Measurements from ENCODE around the gene DIRAS2. TPM values are rescaled to one million over a fixed set of nuclear protein-coding genes. Genes with fewer than 3 reads are reported as not detected.
"Not testable (repeated sequence)": the region's sequence is repeated elsewhere in the genome, so short reads cannot be mapped to it uniquely, and the experiment has no call there.

The DIRAS2 gene
- total RNA-seq, 6 donors from 2014 or later = 0.14 to 0.34 TPM; not detected in 4

GRCh38 chr9:90665072-90665471 is 22.4 kb upstream of the DIRAS2 start:
- no peak for ATAC-seq (ENCODE audit: low FRiP score in 2 of 2)
- Histone ChIP-seq H3K4me3 (no peak overlapping the region), H3K27me3 (no peaks in the 10 kb centered on the region), H3K9me3 (no peaks in the 10 kb centered on the region), H3K4me1 (no peaks in the 10 kb centered on the region), H3K36me3 (no peaks in the 10 kb centered on the region), H3K27ac (no peak overlapping the region)
- 55 to 80% methylated on average over 1 to 4 of the region's 4 CpGs for WGBS, 2 donors
- TF ChIP-seq POLR2AphosphoS5 (IDR thresholded peaks at IDR 0.05) (no peak), EP300 (IDR thresholded peaks at IDR 0.05) (no peak), POLR2A (IDR thresholded peaks at IDR 0.05) (no peak)
- TF ChIP-seq, protein P1, sequence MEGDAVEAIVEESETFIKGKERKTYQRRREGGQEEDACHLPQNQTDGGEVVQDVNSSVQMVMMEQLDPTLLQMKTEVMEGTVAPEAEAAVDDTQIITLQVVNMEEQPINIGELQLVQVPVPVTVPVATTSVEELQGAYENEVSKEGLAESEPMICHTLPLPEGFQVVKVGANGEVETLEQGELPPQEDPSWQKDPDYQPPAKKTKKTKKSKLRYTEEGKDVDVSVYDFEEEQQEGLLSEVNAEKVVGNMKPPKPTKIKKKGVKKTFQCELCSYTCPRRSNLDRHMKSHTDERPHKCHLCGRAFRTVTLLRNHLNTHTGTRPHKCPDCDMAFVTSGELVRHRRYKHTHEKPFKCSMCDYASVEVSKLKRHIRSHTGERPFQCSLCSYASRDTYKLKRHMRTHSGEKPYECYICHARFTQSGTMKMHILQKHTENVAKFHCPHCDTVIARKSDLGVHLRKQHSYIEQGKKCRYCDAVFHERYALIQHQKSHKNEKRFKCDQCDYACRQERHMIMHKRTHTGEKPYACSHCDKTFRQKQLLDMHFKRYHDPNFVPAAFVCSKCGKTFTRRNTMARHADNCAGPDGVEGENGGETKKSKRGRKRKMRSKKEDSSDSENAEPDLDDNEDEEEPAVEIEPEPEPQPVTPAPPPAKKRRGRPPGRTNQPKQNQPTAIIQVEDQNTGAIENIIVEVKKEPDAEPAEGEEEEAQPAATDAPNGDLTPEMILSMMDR (IDR thresholded peaks at IDR 0.05) = no peak
- DNase-seq = peak in 1 of 2 donors; percentile 10

GRCh38 chr9:90659650-90660364 is 17.2 kb upstream of the DIRAS2 start:
- H3K27me3 ChIP-seq = no peaks in the 10 kb centered on the region
- ATAC-seq (ENCODE audit: low FRiP score in 2 of 2) = no peak
- whole genome bisulfite sequencing, 2 donors = 62 to 63% methylated on average over 3 of the region's 3 CpGs

DNA sequence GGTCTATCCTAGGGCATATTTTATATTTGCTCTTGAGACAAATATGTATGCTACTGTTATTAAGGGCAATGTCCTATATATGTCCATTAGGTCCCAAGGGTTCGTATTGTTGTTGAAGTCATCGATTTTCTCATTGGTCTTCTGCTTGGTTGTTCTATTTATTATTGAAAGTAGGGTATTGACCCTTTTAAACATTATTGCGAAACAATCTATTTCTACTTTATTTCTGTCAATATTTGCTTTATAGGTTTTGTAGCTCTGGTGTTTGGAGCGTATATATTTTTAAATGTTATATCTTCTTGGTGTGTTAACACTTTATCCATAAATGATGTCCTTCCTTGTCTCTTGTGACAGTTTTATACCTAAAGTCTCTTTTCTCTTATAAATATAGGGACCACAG is 16.2 kb upstream of the DIRAS2 start:
- Histone ChIP-seq H3K4me3 (no peak overlapping the region), H3K36me3 (no peaks in the 10 kb centered on the region), H3K27me3 (no peaks in the 10 kb centered on the region), H3K9me3 (no peaks in the 10 kb centered on the region), H3K27ac (no peak overlapping the region), H3K4me1 (no peaks in the 10 kb centered on the region)
- WGBS, 2 donors = 87 to 91% methylated on average over 4 of the region's 4 CpGs
- ATAC-seq (ENCODE audit: low FRiP score in 2 of 2) = no peak
- TF ChIP-seq EP300 (IDR thresholded peaks at IDR 0.05) (no peak), POLR2A (IDR thresholded peaks at IDR 0.05) (no peak), POLR2AphosphoS5 (IDR thresholded peaks at IDR 0.05) (no peak)
- TF ChIP-seq, protein P1 (IDR thresholded peaks at IDR 0.05) = no peak
- no peak for DNase-seq

More at GRCh38 chr9:90659650-90660364, 17.2 kb upstream of the DIRAS2 start:
- TF ChIP-seq EP300 (IDR thresholded peaks at IDR 0.05) = no peak
- TF ChIP-seq POLR2A (IDR thresholded peaks at IDR 0.05) = no peak
- no peak for TF ChIP-seq POLR2AphosphoS5 (IDR thresholded peaks at IDR 0.05)
- TF ChIP-seq, protein P1 (IDR thresholded peaks at IDR 0.05) = no peak
- Histone ChIP-seq H3K9me3 (no peaks in the 10 kb centered on the region), H3K4me3 (no peak overlapping the region), H3K36me3 (no peaks in the 10 kb centered on the region), H3K4me1 (no peaks in the 10 kb centered on the region), H3K27ac (no peak overlapping the region)
- no peak for DNase-seq

DNA sequence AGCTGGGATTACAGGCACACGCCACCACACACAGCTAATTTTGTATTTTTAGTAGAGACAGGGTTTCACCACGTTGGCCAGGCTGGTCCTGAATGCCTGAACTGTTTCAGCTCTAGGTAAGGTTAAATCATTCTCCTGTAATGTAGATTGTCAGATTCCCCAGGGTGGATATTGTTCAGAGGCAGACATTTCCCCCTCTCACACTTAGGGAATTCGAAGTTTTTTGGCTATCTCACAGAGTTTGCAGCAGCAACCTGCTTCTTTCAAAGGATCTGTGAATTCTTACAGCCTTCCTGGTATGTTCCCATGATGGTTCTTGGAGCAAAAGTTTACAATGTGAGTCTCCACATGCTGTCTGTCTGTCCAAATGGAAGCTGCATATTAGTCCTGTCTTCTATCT is 15.6 kb upstream of the DIRAS2 start:
- Histone ChIP-seq H3K27me3 (no peaks in the 10 kb centered on the region), H3K9me3 (no peaks in the 10 kb centered on the region), H3K27ac (no peak overlapping the region), H3K4me3 (no peak overlapping the region), H3K36me3 (no peaks in the 10 kb centered on the region), H3K4me1 (no peaks in the 10 kb centered on the region)
- no peak for ATAC-seq (ENCODE audit: low FRiP score in 2 of 2)
- TF ChIP-seq, protein P1 (IDR thresholded peaks at IDR 0.05) = no peak
- no peak for TF ChIP-seq POLR2AphosphoS5 (IDR thresholded peaks at IDR 0.05)
- no peak for TF ChIP-seq EP300 (IDR thresholded peaks at IDR 0.05)
- TF ChIP-seq POLR2A (IDR thresholded peaks at IDR 0.05) = no peak
- DNase-seq = no peak
- WGBS, 2 donors = 68 to 69% methylated on average over 3 of the region's 3 CpGs

DNA sequence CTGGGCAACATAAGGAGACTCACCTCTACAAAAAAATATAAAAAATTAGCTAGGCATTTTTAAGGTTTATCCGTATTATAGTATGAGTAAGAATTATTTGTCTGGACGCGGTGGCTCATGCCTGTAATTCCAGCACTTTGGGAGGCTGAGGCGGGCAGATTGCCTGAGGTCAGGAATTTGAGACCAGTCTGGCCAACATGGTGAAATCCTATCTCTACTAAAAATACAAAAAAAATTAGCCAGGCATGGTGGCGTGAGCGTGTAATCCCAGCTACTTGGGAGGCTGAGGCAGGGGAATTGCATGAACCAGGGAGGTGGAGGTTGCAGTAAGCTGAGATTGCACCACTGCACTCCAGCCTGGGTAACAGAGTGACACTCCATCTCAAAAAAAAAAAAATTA is 14.3 kb upstream of the DIRAS2 start:
- not testable (repeated sequence) for H3K9me3 ChIP-seq

More for the DNA sequence above, 14.3 kb upstream of the DIRAS2 start:
- not testable (repeated sequence) for H3K27me3 ChIP-seq; ATAC-seq (ENCODE audit: low FRiP score in 2 of 2); H3K4me1 ChIP-seq; H3K36me3 ChIP-seq; H3K27ac ChIP-seq; DNase-seq; H3K4me3 ChIP-seq
- WGBS, 2 donors = 88 to 89% methylated on average over 6 of the region's 6 CpGs

Data from upper lobe of left lung (tissue), 6 donors.